ENCODE data around the gene KRT28.
"Not testable (repeated sequence)": the region's sequence is repeated elsewhere in the genome, so short reads cannot be mapped to it uniquely, and the experiment has no call there.

Gene KRT28

DNA sequence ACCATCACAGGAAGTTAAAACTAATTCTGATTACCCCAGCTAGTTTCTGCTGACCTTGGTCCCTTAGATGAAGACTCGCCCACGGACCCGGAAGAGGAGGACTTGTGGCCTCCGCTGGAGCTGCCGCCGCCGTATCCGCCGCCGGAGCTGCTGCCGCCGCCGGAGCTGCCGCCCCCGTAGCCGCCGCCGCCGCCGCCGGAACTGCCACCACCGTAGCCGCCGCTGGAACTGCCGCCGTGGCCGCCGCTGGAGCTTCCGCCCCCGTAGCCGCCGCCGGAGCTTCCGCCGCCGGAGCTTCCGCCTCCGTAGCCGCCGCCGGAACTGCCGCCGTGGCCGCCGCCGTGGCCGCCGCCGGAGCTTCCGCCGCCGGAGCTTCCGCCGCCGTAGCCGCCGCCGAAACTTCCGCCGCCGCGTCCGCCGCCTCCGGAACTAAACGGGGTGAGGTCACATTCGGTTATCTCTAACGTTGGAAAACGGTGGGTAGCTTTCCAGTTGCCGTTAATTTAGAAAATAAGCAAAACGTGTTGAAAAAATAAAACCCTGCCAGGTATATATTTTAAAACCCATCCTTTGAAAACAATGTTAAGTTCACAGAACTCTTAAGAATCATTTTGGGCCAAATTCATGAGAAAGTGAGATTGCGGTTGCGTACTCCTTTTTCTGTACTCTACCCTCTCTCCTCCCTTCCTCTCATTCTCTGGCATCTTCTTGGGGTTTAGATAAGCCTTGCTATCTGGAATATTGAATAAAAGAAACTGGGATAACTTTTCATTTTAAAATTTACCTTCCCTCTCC is 19.2 kb upstream of the KRT28 start:
- peak; percentile 74 to 75 for DNase-seq (ENCODE audit: low read depth in 2 of 2)

DNA sequence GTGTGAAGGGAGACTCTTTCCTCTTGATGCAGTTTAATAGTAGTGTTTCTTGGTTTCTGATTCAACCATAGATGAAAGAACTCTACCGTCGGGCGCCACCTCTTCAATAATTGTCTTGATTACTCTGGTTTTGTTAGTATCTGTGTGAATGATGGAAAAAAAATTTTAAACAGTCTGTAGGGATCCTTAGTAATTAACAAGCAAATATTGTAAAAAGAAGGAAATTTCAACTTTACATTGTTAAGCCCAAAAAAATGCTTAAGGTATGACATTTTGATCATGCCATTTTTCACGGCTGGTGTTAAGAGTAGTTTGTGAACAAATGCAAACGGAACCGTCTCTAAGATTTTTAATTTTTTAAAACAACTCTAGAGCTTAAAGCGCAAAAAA is 18.6 kb upstream of the KRT28 start:
- DNase-seq (ENCODE audit: low read depth in 2 of 2) = no peak

DNA sequence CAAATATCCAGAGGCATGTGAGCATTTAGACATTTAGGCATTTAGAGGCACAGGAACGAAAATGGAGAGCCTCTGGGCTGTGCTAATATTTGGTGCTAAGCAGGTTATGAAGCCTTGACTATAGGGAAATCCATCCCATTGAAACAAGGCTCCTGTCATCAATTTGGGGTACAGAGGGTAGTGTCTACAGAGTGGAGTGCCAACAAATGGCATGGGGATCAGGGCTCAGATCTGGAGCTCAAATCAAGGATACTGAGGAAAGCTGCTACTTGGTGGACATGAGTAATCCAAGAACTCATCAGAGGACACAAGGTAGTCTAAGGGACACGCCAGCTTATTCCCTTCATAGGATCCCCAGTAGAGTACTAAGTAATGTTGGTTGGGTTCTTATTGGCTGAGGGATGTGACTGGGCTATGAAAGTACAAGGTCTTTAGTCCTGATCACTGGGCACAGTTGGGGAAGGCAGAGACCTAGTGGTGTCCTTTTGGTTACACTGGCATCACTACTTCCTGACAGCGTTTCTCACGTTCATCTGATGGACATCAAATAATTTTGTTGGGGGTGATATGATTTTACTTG is 17.4 kb upstream of the KRT28 start:
- no peak for DNase-seq (ENCODE audit: low read depth in 2 of 2)

DNA sequence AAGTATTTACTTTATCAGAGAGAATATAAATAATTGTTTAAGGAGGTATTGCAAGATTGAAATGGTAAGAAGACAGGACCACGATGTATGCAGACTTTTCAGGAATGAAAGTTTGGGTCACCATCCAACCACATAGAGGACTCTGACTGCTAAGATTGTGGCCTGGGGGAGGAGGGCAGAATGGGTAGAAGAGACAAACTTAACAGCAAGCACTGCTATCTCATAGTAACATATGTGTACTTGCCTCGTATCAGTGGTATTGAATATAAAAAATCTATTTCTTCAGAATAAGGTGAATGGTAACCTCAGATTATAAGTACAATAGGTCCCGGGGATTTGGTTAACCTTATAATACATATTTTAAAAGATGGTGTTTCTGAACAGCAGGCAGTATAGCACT is 16.8 kb upstream of the KRT28 start:
- DNase-seq (ENCODE audit: low read depth in 2 of 2) = no peak

DNA sequence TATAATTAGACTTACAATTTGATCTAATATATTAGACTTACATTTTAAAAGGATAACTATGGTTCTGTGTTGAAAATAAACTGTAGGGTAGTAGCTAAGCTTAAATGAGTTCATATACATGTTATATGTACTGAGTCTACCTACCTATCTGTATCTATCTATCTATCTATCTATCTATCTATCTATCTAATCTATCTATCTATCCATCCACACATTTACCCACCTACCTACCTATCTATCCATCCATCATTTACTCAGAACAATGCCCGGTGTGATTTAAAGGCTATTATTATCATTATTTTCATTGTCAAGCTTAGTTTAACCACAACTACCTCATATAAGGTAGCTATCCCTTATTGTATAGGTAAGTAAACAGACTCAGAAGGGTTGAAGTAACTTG is 15.6 kb upstream of the KRT28 start:
- DNase-seq (ENCODE audit: low read depth in 2 of 2) = no peak

DNA sequence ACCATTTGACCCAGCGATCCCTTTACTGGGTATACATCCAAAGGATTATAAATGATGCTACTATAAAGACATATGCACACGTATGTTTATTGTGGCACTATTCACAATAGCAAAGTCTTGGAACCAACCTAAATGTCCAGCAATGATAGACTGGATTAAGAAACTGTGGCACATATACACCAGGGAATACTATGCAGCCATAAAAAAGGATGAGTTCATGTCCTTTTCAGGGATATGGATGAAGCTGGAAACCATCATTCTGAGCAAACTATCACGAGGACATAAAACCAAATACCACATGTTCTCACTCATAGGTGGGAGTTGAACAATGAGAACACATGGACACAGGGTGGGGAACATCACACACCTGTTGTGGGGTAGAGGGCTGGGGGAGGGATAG is 14.9 kb upstream of the KRT28 start:
- not testable (repeated sequence) for DNase-seq (ENCODE audit: low read depth in 2 of 2)

DNA sequence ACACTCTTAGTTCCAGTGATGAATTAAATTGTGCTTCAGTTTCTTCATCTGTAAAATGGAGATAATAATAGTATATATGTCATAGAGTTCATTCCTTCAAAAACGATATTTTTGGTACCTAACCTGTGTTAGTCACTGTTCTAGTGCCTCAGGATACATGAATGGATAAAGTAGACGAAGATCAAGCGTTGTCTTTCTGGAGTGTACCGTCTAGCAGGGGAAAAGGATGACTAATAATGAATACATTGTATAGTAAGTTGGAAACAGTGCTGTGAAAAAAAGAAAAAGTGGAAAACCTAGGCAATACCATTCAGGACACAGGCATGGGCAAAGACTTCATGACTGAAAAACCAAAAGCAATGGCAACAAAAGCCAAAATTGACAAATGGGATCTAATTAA is 14.0 kb upstream of the KRT28 start:
- no peak for DNase-seq (ENCODE audit: low read depth in 2 of 2)

DNA sequence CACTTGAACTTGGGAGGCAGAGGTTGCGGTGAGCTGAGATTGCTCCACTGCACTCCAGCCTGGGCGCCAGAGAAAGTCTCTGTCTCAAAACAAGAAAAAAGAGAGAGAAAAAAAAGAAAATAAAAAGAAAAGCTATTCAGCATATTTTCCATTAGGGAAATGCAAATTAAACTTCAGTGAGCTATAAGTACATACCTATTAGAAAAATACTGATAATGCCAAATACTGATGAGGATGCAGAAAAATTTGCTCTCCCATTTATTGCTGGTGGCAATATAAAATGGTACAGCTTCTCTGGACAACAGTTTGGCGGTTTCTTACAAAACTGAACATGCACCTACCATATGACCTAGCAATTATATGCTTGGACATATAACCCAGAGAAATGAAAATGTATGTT is 12.9 kb upstream of the KRT28 start:
- no peak for DNase-seq (ENCODE audit: low read depth in 2 of 2)

DNA sequence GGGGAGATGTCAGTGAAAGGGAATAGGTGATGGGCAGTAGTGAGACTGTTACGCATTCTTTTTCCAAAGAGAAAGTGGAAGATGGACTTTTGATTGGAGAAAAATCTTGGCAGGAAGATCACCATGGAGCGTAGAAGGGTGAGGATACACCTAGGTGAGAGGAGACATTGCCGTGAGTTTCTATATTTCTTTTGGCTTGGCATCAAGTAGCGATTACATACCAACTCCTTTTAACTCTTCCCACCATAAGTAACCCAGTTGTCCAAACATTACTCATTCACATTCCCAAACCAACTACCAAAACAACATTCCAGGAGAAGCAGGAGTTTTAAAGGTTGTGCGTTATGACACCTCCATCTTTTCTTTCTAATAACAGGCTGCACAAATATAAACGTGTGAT is 10.7 kb upstream of the KRT28 start:
- no peak for DNase-seq (ENCODE audit: low read depth in 2 of 2)

DNA sequence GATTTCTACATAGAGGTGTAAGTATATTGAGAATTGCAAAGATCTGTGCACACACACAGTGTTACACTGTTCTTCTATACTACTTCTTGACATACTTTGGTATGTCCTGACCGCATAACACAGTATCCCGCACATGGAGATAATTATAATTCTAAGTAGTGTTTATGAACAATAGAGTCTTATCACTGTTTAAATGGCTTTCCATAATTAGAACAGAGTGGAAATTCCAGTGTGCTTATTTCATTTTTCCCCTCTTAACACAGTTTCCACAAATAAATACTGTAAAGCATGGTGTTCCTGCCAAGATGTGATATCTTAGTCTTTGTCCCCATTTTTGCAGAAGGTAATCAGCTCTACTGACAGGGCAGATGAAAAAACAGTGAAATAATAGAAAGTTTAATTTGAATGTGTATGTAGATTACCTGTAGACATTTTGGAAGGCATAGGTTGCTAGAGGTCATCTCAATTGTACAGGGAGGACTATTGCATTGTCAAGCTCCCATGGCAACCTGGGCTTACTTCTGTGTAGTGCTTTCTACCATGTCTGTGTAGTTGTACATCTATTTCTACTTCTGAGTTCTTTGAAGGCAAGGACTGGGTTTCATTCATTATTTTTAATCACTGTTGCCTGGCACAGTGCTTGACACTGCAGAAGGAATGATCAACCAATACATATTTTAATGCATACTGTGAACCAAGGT is 10.1 kb upstream of the KRT28 start:
- no peak for DNase-seq (ENCODE audit: low read depth in 2 of 2)

DNA sequence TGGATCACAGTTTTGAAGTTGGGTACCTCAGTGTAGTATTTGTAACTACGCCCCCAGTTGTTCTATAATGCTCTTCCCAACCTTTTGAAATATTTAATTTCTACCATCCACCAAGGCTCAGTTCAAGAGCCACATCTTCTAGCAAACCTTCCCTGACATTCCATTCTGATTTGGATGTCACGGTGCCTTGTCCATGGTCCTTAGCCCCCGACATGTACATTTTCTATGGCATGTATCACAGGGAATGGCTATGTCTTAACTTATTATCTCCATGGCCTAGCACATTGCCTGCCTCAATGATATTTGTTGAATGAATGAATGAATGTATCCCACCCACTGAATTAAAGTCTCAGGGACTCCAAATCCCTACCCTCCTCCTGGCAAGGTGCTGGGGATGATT is 6.4 kb upstream of the KRT28 start:
- DNase-seq (ENCODE audit: low read depth in 2 of 2) = no peak

DNA sequence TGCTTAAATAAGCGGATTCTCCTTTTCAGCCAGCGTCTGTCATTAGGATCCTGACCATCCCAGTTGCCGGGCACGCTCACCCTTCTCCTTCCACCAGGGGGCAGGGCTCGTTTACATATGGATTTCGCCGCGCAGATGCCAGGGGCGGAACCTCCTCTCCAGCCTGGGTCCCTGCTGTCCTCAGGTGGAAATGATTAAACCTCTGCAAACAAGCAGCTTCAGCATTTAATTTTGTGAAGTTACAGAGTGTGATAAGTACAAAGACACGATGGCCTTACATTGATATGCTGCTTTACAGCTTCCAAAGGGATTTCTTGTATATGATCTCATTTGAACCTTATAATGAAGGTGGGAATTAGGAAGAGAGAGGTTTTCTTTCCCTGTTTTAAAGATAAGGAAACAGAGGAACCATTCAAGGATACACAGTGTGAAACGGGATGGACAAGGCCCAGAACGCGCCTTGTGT is 3.9 kb upstream of the KRT28 start:
- DNase-seq (ENCODE audit: low read depth in 2 of 2) = peak; percentile 69 to 70

DNA sequence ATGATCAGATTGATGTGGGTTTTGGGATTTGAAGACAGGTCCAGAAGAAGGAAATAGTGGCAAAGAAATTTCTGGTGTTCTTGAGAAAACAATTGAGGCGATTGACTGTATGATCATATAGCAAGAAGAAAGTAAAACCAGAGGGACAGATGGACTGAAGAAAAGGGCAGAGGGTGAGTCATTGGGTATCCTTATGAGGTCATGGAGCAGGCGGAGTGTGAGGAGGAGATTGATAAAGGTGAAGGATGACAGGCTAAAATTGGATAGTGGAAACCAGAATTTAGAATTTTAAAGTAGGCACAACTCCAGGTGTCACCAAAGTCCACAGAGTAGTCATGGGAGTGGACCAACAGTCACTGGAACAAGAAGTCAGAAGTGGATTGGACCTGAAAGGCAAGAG is 1.4 kb upstream of the KRT28 start:
- DNase-seq (ENCODE audit: low read depth in 2 of 2) = no peak

DNA sequence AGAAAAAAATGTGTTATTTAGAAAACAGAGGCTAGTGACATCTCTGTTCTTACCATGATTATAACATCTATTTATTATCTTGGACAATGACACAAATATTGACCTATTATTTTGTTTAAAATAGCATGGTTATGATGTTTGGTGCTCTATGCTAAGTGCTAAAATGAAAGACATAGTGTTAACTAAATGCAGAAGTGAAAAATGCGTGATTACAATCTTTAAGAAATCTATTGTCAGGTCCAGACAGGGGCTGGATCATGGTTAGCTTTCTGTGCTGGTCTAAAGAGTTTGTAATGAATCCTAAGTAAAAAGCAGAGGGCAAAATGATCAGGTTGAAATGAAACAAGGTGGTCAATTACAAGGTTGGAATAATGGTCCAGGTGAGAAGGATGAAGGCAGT is 622 bp upstream of the KRT28 start:
- DNase-seq (ENCODE audit: low read depth in 2 of 2) = no peak

DNA sequence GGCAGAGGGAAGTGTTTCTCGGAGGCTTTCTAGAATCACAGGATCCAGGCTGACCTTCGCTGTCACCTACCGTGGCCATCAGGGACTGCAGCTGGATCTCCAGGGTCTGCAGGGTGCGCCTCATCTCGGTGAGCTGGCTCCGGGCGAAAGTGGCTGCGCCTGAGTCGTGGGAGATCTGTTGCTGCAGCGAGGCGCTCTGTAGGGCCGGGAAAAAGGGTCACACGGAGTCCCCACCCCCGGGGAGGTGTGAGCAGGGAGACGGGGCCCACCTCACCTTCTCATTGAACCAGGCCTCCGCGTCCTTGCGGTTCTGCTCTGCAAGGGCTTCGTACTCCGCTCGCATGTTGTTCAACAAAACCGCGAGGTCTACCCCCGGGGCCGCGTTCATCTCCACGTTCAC is 2.9 kb downstream of the KRT28 start:
- DNase-seq (ENCODE audit: low read depth in 2 of 2) = no peak

DNA sequence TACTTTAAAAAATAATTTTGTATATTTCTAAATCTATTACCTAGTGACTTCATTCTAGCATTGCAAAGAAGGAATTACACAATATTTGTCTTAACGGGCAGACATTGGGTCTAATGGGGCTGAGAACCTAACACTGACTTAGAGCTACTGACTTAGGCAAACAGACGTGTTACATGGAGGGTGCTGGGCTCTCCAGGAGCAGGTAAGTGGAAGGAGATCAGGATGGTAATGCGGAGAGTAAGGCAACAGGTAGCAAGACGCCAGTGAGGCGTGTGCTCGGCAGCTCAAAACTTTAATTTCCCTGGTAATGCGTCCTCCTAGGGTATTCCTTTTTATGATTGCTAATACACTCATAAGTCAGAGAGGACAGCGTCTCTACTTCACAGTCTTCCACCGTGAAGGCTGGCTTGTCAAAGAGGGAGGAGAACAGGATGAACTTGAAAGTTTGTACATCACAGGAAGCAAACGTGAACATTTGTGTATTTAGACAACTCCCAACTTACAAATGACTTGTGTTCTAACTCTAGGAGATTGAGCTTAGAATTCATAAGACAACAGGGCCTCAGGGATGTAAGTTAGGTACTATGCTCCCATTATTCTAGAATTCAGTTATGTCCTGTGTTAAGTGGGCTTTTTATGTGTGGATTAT is 4.6 kb downstream of the KRT28 start:
- no peak for DNase-seq (ENCODE audit: low read depth in 2 of 2)

DNA sequence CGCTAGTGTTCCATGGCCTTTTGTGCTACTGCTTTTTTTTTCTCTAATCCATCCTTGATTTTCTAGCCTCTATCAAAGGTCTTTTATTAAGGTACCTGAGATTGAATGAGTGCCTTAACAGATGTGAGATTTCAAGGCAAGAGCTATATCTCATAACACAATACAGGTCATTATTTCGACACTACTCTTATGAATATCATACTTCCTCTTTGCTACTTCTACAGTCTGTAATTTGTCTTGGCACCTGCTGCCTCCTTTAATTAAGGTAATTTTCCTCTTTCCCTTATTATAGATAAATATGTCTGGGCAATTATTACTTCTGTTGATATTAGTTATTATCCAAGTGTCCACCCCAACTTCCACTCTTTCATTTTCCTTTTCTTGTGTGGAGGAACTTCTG is 5.3 kb downstream of the KRT28 start:
- no peak for DNase-seq (ENCODE audit: low read depth in 2 of 2)

DNA sequence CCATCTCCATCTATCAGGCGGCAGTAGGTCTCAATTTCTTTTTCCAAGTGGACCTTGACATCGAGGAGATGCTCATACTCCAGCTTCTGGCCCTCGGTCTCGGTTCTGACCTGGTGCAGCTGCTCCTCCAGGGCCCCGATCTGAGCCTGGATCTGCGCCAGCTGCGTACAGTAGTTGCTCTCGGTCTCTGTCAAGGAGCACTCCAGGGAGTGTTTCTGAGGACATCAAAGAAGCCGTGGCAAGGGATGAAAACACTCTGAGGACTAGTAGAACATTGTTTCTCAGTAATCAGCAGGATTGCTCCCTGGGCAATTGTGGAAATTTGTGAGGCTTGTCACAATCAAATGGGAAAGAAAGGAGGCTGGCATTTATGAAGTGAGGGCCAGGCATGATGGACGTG is 5.9 kb downstream of the KRT28 start:
- no peak for DNase-seq (ENCODE audit: low read depth in 2 of 2)

DNA sequence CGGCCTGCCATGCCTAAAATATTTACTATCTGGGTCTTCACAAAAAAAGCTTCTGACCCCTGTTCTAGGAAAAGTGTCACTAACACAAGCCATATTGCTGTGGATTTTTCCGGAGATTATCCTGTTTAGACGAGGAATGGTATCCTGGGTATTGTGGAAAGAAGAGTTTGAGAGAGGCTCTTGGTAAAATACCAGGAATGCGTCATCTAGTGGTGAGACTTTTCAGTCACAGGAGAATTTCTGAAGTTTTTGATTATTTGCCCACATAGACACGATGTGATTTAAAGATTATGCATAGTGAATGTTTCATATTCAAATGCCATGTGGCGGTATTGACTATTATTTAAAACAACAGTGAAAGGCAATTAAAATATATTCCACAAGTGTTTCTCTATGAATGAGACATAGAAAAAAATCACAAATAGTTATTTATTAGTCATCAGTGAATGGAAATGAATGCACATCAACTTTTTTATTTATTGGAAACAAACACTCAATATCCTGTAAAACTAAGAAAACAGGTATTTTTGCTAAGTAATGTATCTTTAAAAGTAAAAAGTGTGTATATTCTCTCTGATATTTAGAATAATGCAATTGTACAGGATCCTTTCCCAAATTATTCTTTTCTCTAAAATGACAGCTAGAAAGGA is 7.8 kb downstream of the KRT28 start:
- DNase-seq (ENCODE audit: low read depth in 2 of 2) = no peak

DNA sequence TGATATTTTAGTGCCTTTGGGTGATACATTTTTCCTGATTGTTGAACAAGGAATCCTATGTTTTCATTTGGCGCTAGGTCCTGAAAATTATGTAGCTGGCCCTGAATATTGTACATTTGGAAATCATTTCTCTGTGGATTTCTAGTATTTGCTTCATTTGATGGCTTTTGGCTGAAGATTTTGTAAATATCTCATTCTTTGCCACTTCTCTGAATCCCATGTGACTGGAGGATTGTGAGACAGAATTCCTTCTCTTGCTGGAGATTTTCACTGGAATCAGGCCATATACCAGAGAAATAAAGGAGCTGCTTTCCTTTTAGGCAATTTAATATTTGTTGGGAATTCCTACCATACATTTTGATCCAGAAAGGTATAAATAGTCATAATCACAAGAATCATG is 8.6 kb downstream of the KRT28 start:
- no peak for DNase-seq (ENCODE audit: low read depth in 2 of 2)

DNA sequence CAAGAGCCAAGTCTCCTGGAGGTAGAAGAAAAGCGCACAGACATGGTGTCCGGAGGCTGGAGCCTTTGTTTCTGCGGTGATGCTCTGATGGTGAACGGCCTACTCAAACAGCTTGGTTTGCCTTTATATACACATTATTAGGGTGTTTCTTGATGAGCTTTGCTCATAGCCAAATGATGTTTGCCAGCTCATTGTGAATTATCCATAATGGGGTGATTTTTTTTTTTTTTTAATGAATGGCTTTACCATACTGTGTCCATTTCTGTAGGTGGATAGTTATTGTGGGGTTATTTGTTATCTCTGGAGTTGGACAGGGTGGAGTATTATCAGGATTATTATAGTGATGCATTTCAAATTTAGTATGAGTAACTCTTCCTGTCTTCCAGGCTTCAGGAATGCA is 17.3 kb downstream of the KRT28 start, which contains the start of gene KRT27:
Gene KRT27, minus strand, starts transcription at position 101 of the 400 bp plus-strand sequence. Its CDS starts 57 bp downstream, at position 44.
- no peak for DNase-seq (ENCODE audit: low read depth in 2 of 2)

Data from stimulated activated CD4-positive, alpha-beta T cell treated with anti-CD3 and anti-CD28 coated beads, Interleukin-4, amount 100 ng/mL, for 48 hours (primary cell).